OCI-LY7 (cell line): Measurements from ENCODE around the gene ACTR3. TPM values are rescaled to one million over a fixed set of nuclear protein-coding genes. Genes with fewer than 3 reads are reported as not detected.

Experiments
- BruUV-seq: library from RNA; stranded (reverse); fragments of 400-500 nt; replicated peaks from 2 replicates; lab custom pipeline; 2021; lab: Mats Ljungman, UMichigan
- CTCF ChIA-PET: fragments of 300-600 bp; sonication (Branson Sonifier 250); formaldehyde crosslinking; loops from one replicate; lab custom pipeline; 2022; ENCODE audit warnings: antibody characterized with exemption; ENCODE audit not compliant: unreplicated experiment; lab: Charles Lee
- POLR2A ChIA-PET: fragments of 300-600 bp; sonication (Branson Sonifier 250); formaldehyde crosslinking; loops from one replicate; lab custom pipeline; 2022; ENCODE audit warnings: antibody characterized with exemption; lab: Charles Lee
- DNase-seq: peaks from one replicate; pipeline ENCODE4 v3.0.0-alpha.2; 2015; ENCODE audit warnings: low spot score
- H2AFZ ChIP-seq: fragments of 200-600 bp; sonication (generic), shearing (Covaris generic); 2 replicates; pipeline ENCODE4 v1.6.1; 2014; ENCODE audit warnings: mild to moderate bottlenecking, antibody characterized with exemption, low read length, moderate library complexity
- H3K27ac ChIP-seq: fragments of 200-600 bp; sonication (generic); 2 replicates; pipeline ENCODE4 v1.5.1; 2014; ENCODE audit warnings: mixed run types, low read depth, mild to moderate bottlenecking, moderate library complexity, low read length, inconsistent platforms; ENCODE audit not compliant: poor library complexity, severe bottlenecking
- H3K36me3 ChIP-seq: fragments of 200-600 bp; sonication (generic); 2 replicates; pipeline ENCODE4 v1.6.1; 2014; ENCODE audit warnings: mild to moderate bottlenecking, antibody characterized with exemption, low read length, moderate library complexity, mixed read lengths; ENCODE audit not compliant: insufficient read depth
- H3K4me1 ChIP-seq: fragments of 200-600 bp; sonication (generic); 2 replicates; pipeline ENCODE4 v1.5.1; 2014; ENCODE audit warnings: mild to moderate bottlenecking, low read length; ENCODE audit not compliant: insufficient read depth, poor library complexity, severe bottlenecking
- H3K4me2 ChIP-seq: fragments of 200-600 bp; sonication (generic); 2 replicates; pipeline ENCODE4 v1.6.1; 2014; ENCODE audit warnings: mild to moderate bottlenecking, low read length
- H3K4me3 ChIP-seq: fragments of 200-600 bp; sonication (generic); 2 replicates; pipeline ENCODE4 v1.5.1; 2014; ENCODE audit warnings: mild to moderate bottlenecking, low read depth, low read length; ENCODE audit not compliant: poor library complexity, severe bottlenecking
- H3K79me2 ChIP-seq: fragments of 200-600 bp; sonication (generic); 2 replicates; pipeline ENCODE4 v1.6.1; 2016; ENCODE audit warnings: low read depth, mild to moderate bottlenecking, low read length, moderate library complexity, mixed read lengths; ENCODE audit not compliant: insufficient read depth
- H3K9me2 ChIP-seq: fragments of 200-600 bp; sonication (generic); 2 replicates; pipeline ENCODE4 v1.6.1; 2016; ENCODE audit warnings: mild to moderate bottlenecking, low read length, mixed read lengths; ENCODE audit not compliant: insufficient read depth
- H3K9me3 ChIP-seq: fragments of 200-600 bp; sonication (generic); 2 replicates; pipeline ENCODE4 v1.6.1; 2014; ENCODE audit warnings: mild to moderate bottlenecking, mixed run types, low read length, mixed read lengths
- H4K20me1 ChIP-seq: fragments of 200-600 bp; sonication (generic); 2 replicates; pipeline ENCODE4 v1.6.1; 2014; ENCODE audit warnings: mild to moderate bottlenecking, antibody characterized with exemption, low read length, moderate library complexity, mixed read lengths; ENCODE audit not compliant: insufficient read depth
- CTCF ChIP-seq: fragments of 200-600 bp; sonication (generic); conservative IDR thresholded peaks from 2 replicates; pipeline ENCODE4 v1.5.1; 2014; ENCODE audit warnings: mild to moderate bottlenecking, antibody characterized with exemption, low read length, moderate library complexity, mixed read lengths
- EZH2phosphoT487 ChIP-seq: fragments of 200-600 bp; sonication (generic); IDR thresholded peaks from 2 replicates; pipeline ENCODE4 v1.6.1; 2018; ENCODE audit warnings: low read depth, borderline replicate concordance, mild to moderate bottlenecking, mixed run types, antibody characterized with exemption, low read length, moderate library complexity, mixed read lengths
- intact Hi-C: fragments of 100-400 bp; cut with micrococcal nuclease; formaldehyde crosslinking; loops from one replicate; pipeline ENCODE4 v1.10.0; 2022; ENCODE audit not compliant: unreplicated experiment
- total RNA-seq, 2 experiments: library from RNA; depleted of rRNA in 1 of 2; stranded (reverse); fragments of >200 nt in 1 of 2; shearing (Covaris generic) in 1 of 2; gene quantifications; 2 replicates each; pipeline ENCODE4 v1.2.3, GENCODE V29; 2014 to 2022

The ACTR3 gene
- total RNA-seq, 2 experiments from 2014 or later: 192 to 320 TPM

GRCh38 chr2:113857464-113857863 is 32.4 kb upstream of the ACTR3 start:
- Histone ChIP-seq H3K9me3 (no peaks in the 10 kb centered on the region), H3K79me2 (no peaks in the 10 kb centered on the region; the same call in 1 of the 2 replicates), H3K27ac (peak overlapping the region; percentile 53), H2AFZ (peak overlapping the region; percentile 70; the same call in 1 of the 2 replicates), H3K4me2 (peak overlapping the region; percentile 50), H3K4me1 (peaks cover 95% of the 10 kb centered on the region), H3K9me2 (no peaks in the 10 kb centered on the region), H3K36me3 (peaks cover 7% of the 10 kb centered on the region; the same call in 1 of the 2 replicates), H4K20me1 (no peaks in the 10 kb centered on the region), H3K4me3 (no peak overlapping the region)
- TF ChIP-seq EZH2phosphoT487 (no peak), CTCF (no peak)
- DNase-seq: no peak
- intact Hi-C loops: no loop called here
- ChIA-PET POLR2A (interaction anchor here (0.6 to 1.0 kb wide), 3 partner anchors 28 to 121 kb away, joined by 3 to 7 read pairs (median 4); no protein-coding TSS in a partner anchor), CTCF (interaction anchor here (0.5 to 0.6 kb wide), 2 partner anchors 111 to 1378 kb away, joined by 3 read pairs; no protein-coding TSS in a partner anchor)
- BruUV-seq: no TSS peak

GRCh38 chr2:113858764-113859163 is 31.1 kb upstream of the ACTR3 start:
- ChIA-PET POLR2A (interaction anchor here (1.0 to 4.9 kb wide), 3 partner anchors 27 to 81 kb away, joined by 3 to 20 read pairs (median 4); partner anchors contain the start of gene ACTR3), CTCF (no interaction called here)
- Histone ChIP-seq H2AFZ (peak overlapping the region; percentile 42; the same call in 1 of the 2 replicates), H3K79me2 (no peaks in the 10 kb centered on the region; the same call in 1 of the 2 replicates), H3K4me3 (peak overlapping the region; percentile 37), H3K9me3 (no peaks in the 10 kb centered on the region), H3K27ac (peak overlapping the region; percentile 100), H4K20me1 (no peaks in the 10 kb centered on the region), H3K4me2 (peak overlapping the region; percentile 66), H3K36me3 (peaks cover 7% of the 10 kb centered on the region; the same call in 1 of the 2 replicates), H3K9me2 (no peaks in the 10 kb centered on the region), H3K4me1 (peaks cover 97% of the 10 kb centered on the region)
- no peak for DNase-seq
- intact Hi-C loops: no loop called here
- TF ChIP-seq EZH2phosphoT487 (no peak), CTCF (no peak)
- no TSS peak for BruUV-seq

- Histone ChIP-seq H3K4me2 (peak overlapping the region; percentile 80), H4K20me1 (no peaks in the 10 kb centered on the region), H3K79me2 (no peaks in the 10 kb centered on the region; the same call in 1 of the 2 replicates), H3K4me1 (peaks cover 92% of the 10 kb centered on the region), H3K4me3 (peak overlapping the region; percentile 52), H3K36me3 (peaks cover 7% of the 10 kb centered on the region; the same call in 1 of the 2 replicates), H2AFZ (no peak overlapping the region), H3K9me2 (no peaks in the 10 kb centered on the region), H3K27ac (peak overlapping the region; percentile 100), H3K9me3 (no peaks in the 10 kb centered on the region)
- DNase-seq: peak; percentile 92
- TF ChIP-seq EZH2phosphoT487 (no peak), CTCF (no peak)
- ChIA-PET CTCF (no interaction called here), POLR2A (interaction anchor here (1.0 to 4.9 kb wide), 3 partner anchors 25 to 60 kb away, joined by 3 to 20 read pairs (median 10); partner anchors contain the start of gene ACTR3)
- intact Hi-C loops: loop anchor here (1.0 to 10.0 kb wide), 3 partner anchors 28 to 687 kb away; partner anchors contain the start of genes PSD4 and SLC35F5
- BruUV-seq: no TSS peak
These were observed 28.1 kb upstream of the ACTR3 start for GRCh38 chr2:113861740-113862139.
